GM12873 (cell line): Measurements from ENCODE around the gene C4A.

ENCODE experiments used
- TF ChIP-seq, protein P1 (sequence below): IDR thresholded peaks from 2 replicates; pipeline ENCODE4 v1.5.1; 2012; ENCODE audit warnings: low read depth, mild to moderate bottlenecking, moderate library complexity, low read length, control low read depth; ENCODE audit not compliant: insufficient read depth; ENCODE audit errors: missing control alignments

C4A gene

DNA sequence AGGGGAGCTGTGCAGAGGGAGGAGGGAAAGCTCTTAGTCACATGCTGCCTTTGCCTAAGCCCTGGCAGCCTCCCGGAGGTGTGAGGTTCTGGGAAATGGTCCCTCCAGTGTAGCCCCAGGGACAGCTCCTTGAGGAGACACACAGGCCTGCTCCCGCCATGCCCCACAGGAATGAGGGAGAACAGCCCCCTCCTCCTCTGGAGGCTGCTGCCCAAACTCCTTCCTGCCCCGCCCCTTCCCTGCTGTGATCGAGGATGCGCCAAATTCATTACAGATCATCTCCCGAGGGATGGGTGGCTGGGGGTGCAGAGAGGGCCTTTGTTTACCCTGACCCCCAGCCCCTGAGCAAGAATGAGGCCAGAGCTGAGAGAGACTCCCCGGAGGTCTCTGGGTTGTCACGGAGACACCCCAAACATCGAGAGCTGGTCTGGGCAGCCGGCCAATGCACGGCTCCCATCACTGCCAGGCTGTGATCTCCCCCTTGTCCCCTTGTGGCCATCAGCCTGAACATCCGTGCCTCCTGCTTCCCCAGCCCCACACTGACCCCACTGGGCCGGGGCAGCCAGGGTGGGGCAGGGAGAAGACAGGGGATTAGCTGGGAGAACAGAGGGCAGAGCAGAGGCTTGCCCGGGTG, 64.7 kb downstream of the C4A start:
- TF ChIP-seq, protein P1, sequence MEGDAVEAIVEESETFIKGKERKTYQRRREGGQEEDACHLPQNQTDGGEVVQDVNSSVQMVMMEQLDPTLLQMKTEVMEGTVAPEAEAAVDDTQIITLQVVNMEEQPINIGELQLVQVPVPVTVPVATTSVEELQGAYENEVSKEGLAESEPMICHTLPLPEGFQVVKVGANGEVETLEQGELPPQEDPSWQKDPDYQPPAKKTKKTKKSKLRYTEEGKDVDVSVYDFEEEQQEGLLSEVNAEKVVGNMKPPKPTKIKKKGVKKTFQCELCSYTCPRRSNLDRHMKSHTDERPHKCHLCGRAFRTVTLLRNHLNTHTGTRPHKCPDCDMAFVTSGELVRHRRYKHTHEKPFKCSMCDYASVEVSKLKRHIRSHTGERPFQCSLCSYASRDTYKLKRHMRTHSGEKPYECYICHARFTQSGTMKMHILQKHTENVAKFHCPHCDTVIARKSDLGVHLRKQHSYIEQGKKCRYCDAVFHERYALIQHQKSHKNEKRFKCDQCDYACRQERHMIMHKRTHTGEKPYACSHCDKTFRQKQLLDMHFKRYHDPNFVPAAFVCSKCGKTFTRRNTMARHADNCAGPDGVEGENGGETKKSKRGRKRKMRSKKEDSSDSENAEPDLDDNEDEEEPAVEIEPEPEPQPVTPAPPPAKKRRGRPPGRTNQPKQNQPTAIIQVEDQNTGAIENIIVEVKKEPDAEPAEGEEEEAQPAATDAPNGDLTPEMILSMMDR = no peak

DNA sequence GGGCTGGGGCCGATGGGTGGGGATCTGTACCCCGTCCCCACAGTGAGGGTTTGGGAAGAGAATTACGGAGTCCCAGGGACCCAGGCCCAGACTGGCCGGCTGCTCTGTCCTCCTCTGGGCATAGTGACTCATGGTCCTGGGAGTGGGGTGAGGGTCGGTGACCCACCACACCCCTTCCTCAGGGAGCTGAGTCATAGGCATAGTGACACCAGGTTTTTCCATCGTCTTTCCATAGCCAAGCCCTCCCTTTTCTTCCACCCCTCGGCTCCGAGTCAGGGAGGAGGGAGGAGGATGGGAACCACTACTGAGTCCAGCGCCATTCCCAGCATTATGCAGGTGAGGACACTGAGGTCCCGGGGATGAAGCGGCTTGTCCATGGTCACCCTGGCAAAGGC, 65.2 kb downstream of the C4A start:
- TF ChIP-seq, protein P1 = no peak

DNA sequence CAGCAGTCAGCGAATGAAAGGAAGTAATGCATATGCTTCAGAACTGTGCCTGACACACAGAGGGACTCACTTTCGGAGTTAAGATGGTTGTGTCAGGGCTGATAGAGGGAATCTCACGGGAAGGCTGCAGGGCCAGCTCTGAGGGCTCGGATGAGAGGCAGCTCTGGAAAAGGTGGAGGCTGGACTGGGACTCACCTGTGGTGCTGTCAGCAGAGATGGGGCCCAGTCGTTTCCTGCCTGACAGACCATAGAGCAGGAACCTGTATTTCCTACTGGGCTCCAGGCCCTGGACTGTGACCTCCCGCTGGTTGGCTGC, 65.6 kb downstream of the C4A start:
- TF ChIP-seq, protein P1 = no peak

DNA sequence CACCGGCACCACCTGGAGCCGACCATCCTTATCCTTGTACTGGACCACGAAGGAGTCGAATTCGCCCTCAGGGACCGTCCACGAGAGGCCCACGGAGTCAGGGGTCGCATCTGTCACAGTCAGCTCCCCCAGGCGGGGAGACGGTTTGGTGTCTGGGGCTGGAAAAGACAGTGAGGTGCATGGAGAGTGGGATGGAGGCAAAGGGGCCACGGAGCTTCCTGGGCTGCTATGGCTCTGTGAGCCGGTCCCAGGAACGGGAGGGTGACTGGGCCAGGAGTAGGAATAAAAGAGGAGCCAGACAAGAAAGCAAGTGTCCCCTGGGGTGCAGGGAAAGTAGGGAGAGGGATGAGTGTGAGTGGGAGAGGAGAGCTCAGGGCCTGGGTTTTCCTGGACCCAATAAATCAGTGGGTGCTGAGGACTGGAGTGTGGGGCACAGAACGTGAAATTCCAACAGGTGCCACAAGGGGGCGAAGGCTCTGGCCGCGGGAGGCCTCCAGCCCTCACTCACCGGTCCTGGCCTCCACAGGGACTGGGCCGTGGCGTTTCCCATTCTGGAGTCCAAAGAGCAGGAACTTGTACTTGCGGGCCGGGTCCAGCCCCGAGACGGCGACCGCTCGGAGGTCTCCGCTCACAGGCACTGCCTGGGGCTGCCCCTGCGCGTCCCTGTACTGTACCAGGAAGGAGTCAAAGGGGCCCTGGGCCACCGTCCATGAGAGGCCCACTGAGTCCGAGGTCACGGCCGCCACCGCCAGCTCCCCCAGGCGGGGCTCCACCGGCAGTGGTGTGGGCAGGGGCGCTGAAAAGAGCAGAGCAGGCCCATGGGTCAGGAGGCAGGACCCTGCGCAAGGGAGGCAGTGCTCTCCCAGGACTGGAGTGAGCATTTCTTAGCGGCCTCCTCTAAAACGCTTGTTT, 66.3 kb downstream of the C4A start:
- TF ChIP-seq, protein P1 = peak; percentile 90

DNA sequence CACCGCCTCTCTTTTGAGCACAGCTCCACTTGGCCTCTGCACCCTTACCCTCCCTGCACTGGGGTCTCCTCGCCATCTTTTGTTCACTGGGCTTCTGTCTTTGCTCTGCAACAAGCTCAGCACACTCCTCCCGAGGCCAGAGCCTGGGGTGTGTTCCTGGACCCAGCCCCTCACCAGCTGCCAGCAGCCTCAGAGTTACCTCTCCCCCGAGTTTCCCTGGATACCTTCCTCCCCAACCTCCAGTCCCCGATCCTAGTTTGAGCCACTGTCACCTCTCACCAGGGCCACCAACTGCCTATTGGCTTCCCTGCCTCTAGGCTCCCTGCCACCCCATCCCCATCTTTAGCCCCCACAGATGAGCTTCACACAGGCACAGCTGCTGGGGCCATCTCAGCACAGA, 68.7 kb downstream of the C4A start:
- TF ChIP-seq, protein P1 = no peak
